Left ventricle myocardium superior (tissue), 1 donor: ENCODE data around the gene SEC24D. TPM values are rescaled to one million over a fixed set of nuclear protein-coding genes. Genes with fewer than 3 reads are reported as not detected.

ENCODE experiments used
- ATAC-seq: fragments of 200-7000 bp; cut with Tn5 transposase; one replicate; pipeline ENCODE4 v1.9.1; 2020; ENCODE audit warnings: mild to moderate bottlenecking, moderate library complexity
- DNase-seq: peaks from one replicate; pipeline ENCODE4 v3.0.0-alpha.2; 2020
- intact Hi-C: fragments of 100-400 bp; cut with micrococcal nuclease; formaldehyde crosslinking; loops from one replicate; pipeline ENCODE4 v1.11.0; 2022
- total RNA-seq: library from RNA; stranded (reverse); fragmentation: NEBNext Ultra II Directional; extraction: Animal tissue kit (Norgen Biotek cat#: 25700); gene quantifications from one replicate; pipeline ENCODE4 v1.2.1, GENCODE V29; 2021
- donor health status: DM: no; HTN: yes; CAD: no; lungs with severe emphysema.

SEC24D gene
- total RNA-seq, 1 donor from 2014 or later: 12.5 TPM

GRCh38 chr4:118741301-118741855, 94.5 kb downstream of the SEC24D start:
- DNase-seq (no peak), ATAC-seq (peak; percentile 34)
- intact Hi-C loops: loop anchor here (10.0 kb wide), 1 partner anchor 223 kb away; no protein-coding TSS in a partner anchor

GRCh38 chr4:118740869-118741268, 95.1 kb downstream of the SEC24D start:
- ATAC-seq (peak; percentile 22), DNase-seq (no peak)
- intact Hi-C loops: loop anchor here (10.0 kb wide), 1 partner anchor 224 kb away; no protein-coding TSS in a partner anchor

GRCh38 chr4:118739022-118739713, 96.8 kb downstream of the SEC24D start:
- intact Hi-C loops: no loop called here
- ATAC-seq (no peak), DNase-seq (no peak)

- DNase-seq (no peak), ATAC-seq (no peak)
- intact Hi-C loops: no loop called here
Observed at GRCh38 chr4:118738090-118738489, 97.8 kb downstream of the SEC24D start.

- no peak for ATAC-seq
Observed at GRCh38 chr4:118736900-118737299, 99.0 kb downstream of the SEC24D start.

GRCh38 chr4:118734491-118735205, 101.3 kb downstream of the SEC24D start:
- ATAC-seq: no peak
- no peak for DNase-seq
- intact Hi-C loops: no loop called here

More at GRCh38 chr4:118736900-118737299, 99.0 kb downstream of the SEC24D start:
- intact Hi-C loops: no loop called here
- DNase-seq: no peak

- ATAC-seq (peak; percentile 65), DNase-seq (no peak)
- intact Hi-C loops: no loop called here
Observed at GRCh38 chr4:118732591-118733330, 103.2 kb downstream of the SEC24D start.

- ATAC-seq (no peak), DNase-seq (no peak)
- intact Hi-C loops: no loop called here
Observed at GRCh38 chr4:118730683-118731082, 105.2 kb downstream of the SEC24D start.

- DNase-seq: no peak
- intact Hi-C loops: no loop called here
- no peak for ATAC-seq
Observed at GRCh38 chr4:118729287-118730286, 106.3 kb downstream of the SEC24D start.

- ATAC-seq (no peak), DNase-seq (no peak)
- intact Hi-C loops: no loop called here
Observed at GRCh38 chr4:118727360-118727759, 108.6 kb downstream of the SEC24D start.

GRCh38 chr4:118723369-118723768, 112.6 kb downstream of the SEC24D start:
- ATAC-seq (no peak), DNase-seq (no peak)
- intact Hi-C loops: no loop called here

- DNase-seq (no peak), ATAC-seq (no peak)
- intact Hi-C loops: no loop called here
Observed at GRCh38 chr4:118721752-118722151, 114.2 kb downstream of the SEC24D start.

GRCh38 chr4:118718511-118719170, 117.3 kb downstream of the SEC24D start:
- intact Hi-C loops: no loop called here
- ATAC-seq (no peak), DNase-seq (no peak)

GRCh38 chr4:118716304-118716703, 119.6 kb downstream of the SEC24D start:
- ATAC-seq: no peak
- no peak for DNase-seq
- intact Hi-C loops: no loop called here

- ATAC-seq (no peak), DNase-seq (no peak)
- intact Hi-C loops: no loop called here
Observed at GRCh38 chr4:118714682-118715081, 121.2 kb downstream of the SEC24D start.

- intact Hi-C loops: no loop called here
Observed at GRCh38 chr4:118712872-118713271, 123.1 kb downstream of the SEC24D start.

GRCh38 chr4:118711052-118711451, 124.9 kb downstream of the SEC24D start:
- ATAC-seq (no peak), DNase-seq (no peak)
- intact Hi-C loops: no loop called here

More at GRCh38 chr4:118712872-118713271, 123.1 kb downstream of the SEC24D start:
- DNase-seq (no peak), ATAC-seq (no peak)

GRCh38 chr4:118703118-118703517, 132.8 kb downstream of the SEC24D start:
- intact Hi-C loops: no loop called here
- no peak for DNase-seq
- ATAC-seq: no peak
